PC-9 (cell line): ENCODE data around the gene RRP7A. TPM values are rescaled to one million over a fixed set of nuclear protein-coding genes. Genes with fewer than 3 reads are reported as not detected.
"Not testable (repeated sequence)": the region's sequence is repeated elsewhere in the genome, so short reads cannot be mapped to it uniquely, and the experiment has no call there.

Experiments
- BruUV-seq: library from RNA; stranded (reverse); fragments of 400-500 nt; replicated peaks from 2 replicates; lab custom pipeline; 2021; lab: Mats Ljungman, UMichigan
- CTCF ChIA-PET: fragments of 300-600 bp; sonication (Branson Sonifier 250); formaldehyde crosslinking; loops from one replicate; lab custom pipeline; 2022; ENCODE audit warnings: antibody characterized with exemption; lab: Charles Lee
- POLR2A ChIA-PET: fragments of 300-600 bp; sonication (Branson Sonifier 250); formaldehyde crosslinking; loops from one replicate; lab custom pipeline; 2022; ENCODE audit warnings: antibody characterized with exemption; ENCODE audit not compliant: unreplicated experiment; lab: Charles Lee
- DNase-seq, 2 experiments: peaks; one replicate each; pipeline versions ENCODE4 v3.0.0 to v3.0.0-alpha.2; 2015 to 2022; ENCODE audit warnings: mixed read lengths in 1 of 2
- H2AFZ ChIP-seq: fragments of 200-600 bp; sonication (generic); 2 replicates; pipeline ENCODE4 v1.8.1; 2017; ENCODE audit warnings: antibody characterized with exemption
- H3F3A ChIP-seq: fragments of 200-600 bp; sonication (generic); 2 replicates; pipeline ENCODE4 v1.8.1; 2017; ENCODE audit warnings: antibody characterized with exemption, mild to moderate bottlenecking, low read depth; ENCODE audit not compliant: insufficient read depth
- H3K27ac ChIP-seq: fragments of 200-600 bp; sonication (generic); 2 replicates; pipeline ENCODE4 v1.6.1; 2016; ENCODE audit warnings: mixed run types
- H3K27me3 ChIP-seq: fragments of 200-600 bp; sonication (generic); 2 replicates; pipeline ENCODE4 v1.6.1; 2016; ENCODE audit warnings: low read depth, mixed run types; ENCODE audit not compliant: insufficient read depth
- H3K36me3 ChIP-seq: fragments of 200-600 bp; sonication (generic); 2 replicates; pipeline ENCODE4 v1.6.1; 2016; ENCODE audit warnings: low read depth, mixed run types
- H3K4me1 ChIP-seq: fragments of 200-600 bp; sonication (generic); replicated peaks from 2 replicates; pipeline ENCODE4 v1.6.1; 2016; ENCODE audit warnings: mixed run types; ENCODE audit not compliant: insufficient read depth
- H3K4me2 ChIP-seq: fragments of 200-600 bp; sonication (generic); 2 replicates; pipeline ENCODE4 v1.6.1; 2017; ENCODE audit warnings: mixed run types
- H3K4me3 ChIP-seq: fragments of 200-600 bp; sonication (generic); 2 replicates; pipeline ENCODE4 v1.6.1; 2016; ENCODE audit warnings: mixed run types
- H3K79me2 ChIP-seq: fragments of 200-600 bp; sonication (generic); 2 replicates; pipeline ENCODE4 v1.6.1; 2017; ENCODE audit warnings: low read depth, mixed run types
- H3K9me2 ChIP-seq: fragments of 200-600 bp; sonication (generic); 2 replicates; pipeline ENCODE4 v1.8.1; 2017; ENCODE audit warnings: mild to moderate bottlenecking; ENCODE audit not compliant: insufficient read depth
- H3K9me3 ChIP-seq: fragments of 200-600 bp; sonication (generic); 2 replicates; pipeline ENCODE4 v1.8.1; 2016; ENCODE audit warnings: low read depth; ENCODE audit not compliant: insufficient read depth
- H4K20me1 ChIP-seq: fragments of 200-600 bp; sonication (generic); 2 replicates; pipeline ENCODE4 v1.8.1; 2017; ENCODE audit not compliant: insufficient read depth
- EZH2 ChIP-seq: fragments of 200-600 bp; sonication (generic); IDR thresholded peaks from 2 replicates; pipeline ENCODE4 v1.8.0; 2017; ENCODE audit warnings: antibody characterized with exemption, low read depth
- intact Hi-C: fragments of 100-400 bp; cut with micrococcal nuclease; formaldehyde crosslinking; loops from one replicate; pipeline ENCODE4 v1.10.0; 2022; ENCODE audit not compliant: unreplicated experiment
- total RNA-seq: library from RNA; stranded (reverse); gene quantifications from 2 replicates; pipeline ENCODE4 v1.2.3, GENCODE V29; 2021
- TF ChIP-seq, protein P1 (sequence below): fragments of 200-600 bp; sonication (generic); conservative IDR thresholded peaks from 2 replicates; pipeline ENCODE4 v1.6.1; 2017; ENCODE audit warnings: mixed run types, antibody characterized with exemption, mild to moderate bottlenecking, moderate library complexity

RRP7A gene
- total RNA-seq, 1 experiment from 2014 or later: 56.6 TPM

DNA sequence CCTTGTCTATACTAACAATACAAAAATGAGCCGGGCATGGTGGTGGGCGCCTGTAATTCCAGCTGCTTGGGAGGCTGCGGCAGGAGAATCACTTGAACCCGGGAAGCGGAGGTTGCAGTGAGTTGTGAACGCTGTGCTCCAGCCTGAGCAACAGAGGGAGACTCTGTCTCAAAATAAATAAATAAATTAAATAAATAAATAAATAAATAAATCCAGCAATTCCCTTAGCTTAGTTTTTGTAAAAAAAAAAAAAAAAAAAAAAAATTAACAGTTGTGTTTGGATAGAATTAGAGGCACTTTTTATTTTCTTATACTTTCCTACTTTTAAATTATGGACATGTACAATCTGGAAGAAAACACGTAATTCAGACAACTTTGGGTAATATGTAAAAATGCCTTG lies 2.5 kb downstream of the RRP7A start:
- H3K9me3 ChIP-seq, H2AFZ ChIP-seq, H3K4me2 ChIP-seq, H3K4me3 ChIP-seq, H3K4me1 ChIP-seq, BruUV-seq, H3K27me3 ChIP-seq, DNase-seq, intact Hi-C loops, H3K27ac ChIP-seq, H3K9me2 ChIP-seq: not testable (repeated sequence)
- Histone ChIP-seq H3F3A (peaks cover 18% of the 10 kb centered on the region; the same call in 1 of the 2 replicates), H3K36me3 (peaks cover 16% of the 10 kb centered on the region), H4K20me1 (peaks cover 13% of the 10 kb centered on the region; the same call in 1 of the 2 replicates), H3K79me2 (peaks cover 32% of the 10 kb centered on the region)
- ChIA-PET POLR2A (interaction anchor here (0.7 kb wide), 1 partner anchor 97 kb away, joined by 10 read pairs; no protein-coding TSS in a partner anchor), CTCF (interaction anchor here (0.6 kb wide), 1 partner anchor 35 kb away, joined by 4 read pairs; no protein-coding TSS in a partner anchor)

DNA sequence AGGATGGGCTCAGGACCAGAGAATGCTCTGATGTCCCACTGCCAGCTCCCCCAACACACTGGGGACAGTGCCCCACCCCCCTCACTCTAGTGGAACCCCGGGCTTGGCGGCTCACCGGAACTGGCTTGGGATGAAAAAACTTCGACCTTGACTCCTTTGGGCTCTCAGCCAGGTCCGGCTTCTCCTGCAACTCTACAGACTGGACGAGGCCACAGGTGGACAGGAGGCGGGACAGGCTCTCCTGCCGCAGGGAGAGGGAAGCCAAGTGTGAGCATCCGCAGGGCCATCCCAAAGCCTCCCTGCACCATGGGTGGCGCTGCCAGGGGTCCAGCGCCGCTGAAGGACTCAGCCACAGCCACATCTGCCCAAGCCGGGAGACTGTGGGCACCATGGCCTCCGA lies 3.7 kb downstream of the RRP7A start:
- Histone ChIP-seq H4K20me1 (peaks cover 14% of the 10 kb centered on the region; the same call in 1 of the 2 replicates), H3K27ac (no peak overlapping the region), H3K4me3 (no peak overlapping the region), H3K27me3 (no peaks in the 10 kb centered on the region), H2AFZ (no peak overlapping the region), H3K4me1 (peaks cover 7% of the 10 kb centered on the region; the same call in 1 of the 2 replicates), H3K9me2 (no peaks in the 10 kb centered on the region), H3K9me3 (no peaks in the 10 kb centered on the region), H3K36me3 (peaks cover 16% of the 10 kb centered on the region), H3K79me2 (peaks cover 32% of the 10 kb centered on the region), H3F3A (peaks cover 27% of the 10 kb centered on the region; the same call in 1 of the 2 replicates), H3K4me2 (no peak overlapping the region)
- DNase-seq: no peak
- ChIA-PET CTCF (no interaction called here), POLR2A (no interaction called here)
- intact Hi-C loops: no loop called here
- no peak for TF ChIP-seq EZH2
- TF ChIP-seq, protein P1, sequence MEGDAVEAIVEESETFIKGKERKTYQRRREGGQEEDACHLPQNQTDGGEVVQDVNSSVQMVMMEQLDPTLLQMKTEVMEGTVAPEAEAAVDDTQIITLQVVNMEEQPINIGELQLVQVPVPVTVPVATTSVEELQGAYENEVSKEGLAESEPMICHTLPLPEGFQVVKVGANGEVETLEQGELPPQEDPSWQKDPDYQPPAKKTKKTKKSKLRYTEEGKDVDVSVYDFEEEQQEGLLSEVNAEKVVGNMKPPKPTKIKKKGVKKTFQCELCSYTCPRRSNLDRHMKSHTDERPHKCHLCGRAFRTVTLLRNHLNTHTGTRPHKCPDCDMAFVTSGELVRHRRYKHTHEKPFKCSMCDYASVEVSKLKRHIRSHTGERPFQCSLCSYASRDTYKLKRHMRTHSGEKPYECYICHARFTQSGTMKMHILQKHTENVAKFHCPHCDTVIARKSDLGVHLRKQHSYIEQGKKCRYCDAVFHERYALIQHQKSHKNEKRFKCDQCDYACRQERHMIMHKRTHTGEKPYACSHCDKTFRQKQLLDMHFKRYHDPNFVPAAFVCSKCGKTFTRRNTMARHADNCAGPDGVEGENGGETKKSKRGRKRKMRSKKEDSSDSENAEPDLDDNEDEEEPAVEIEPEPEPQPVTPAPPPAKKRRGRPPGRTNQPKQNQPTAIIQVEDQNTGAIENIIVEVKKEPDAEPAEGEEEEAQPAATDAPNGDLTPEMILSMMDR: no peak
- no TSS peak for BruUV-seq

DNA sequence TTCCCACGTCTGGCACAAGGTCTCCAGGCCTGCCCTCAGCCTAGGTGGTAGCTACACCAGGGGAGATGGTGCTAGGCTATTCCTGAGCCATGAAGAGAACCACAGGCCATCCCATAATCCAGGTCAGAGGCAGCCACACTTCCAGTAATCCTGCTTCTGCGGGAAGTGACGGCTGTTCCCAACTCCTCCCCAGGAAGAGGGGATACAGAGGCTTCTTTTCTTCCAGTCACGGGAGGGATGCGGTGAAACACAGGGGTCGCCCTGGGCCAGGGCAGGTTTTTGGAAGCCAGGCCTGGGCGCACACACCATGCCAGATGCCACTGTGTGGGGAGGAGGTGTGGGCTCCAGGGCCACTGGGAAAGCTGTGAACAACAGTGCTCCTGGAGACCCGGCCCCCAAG lies 4.3 kb downstream of the RRP7A start:
- not testable (repeated sequence) for H3K27ac ChIP-seq, H3K27me3 ChIP-seq, BruUV-seq

DNA sequence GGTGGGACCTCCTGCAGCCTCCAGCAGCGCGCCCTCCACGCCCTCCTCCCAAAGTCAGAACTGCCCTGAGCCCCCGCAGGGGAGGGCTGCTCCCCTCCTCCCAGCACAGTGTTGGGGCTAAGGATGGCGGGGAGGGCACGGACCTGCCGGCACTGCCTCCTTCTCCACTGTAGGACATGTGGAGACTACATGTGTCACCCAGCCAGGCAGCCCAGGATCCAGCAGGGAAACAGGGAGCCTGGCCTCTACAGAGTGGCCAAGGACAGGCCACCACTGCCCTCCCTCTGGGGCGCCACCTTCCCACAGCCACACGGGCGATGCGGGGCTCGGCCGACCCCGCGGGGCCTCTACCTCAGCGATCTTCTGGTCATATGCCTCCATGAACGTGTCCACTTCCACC lies 5.3 kb downstream of the RRP7A start:
- POLR2A ChIA-PET, CTCF ChIA-PET: not testable (repeated sequence)
- H3K36me3 ChIP-seq: peaks cover 16% of the 10 kb centered on the region

More for the DNA sequence above, 4.3 kb downstream of the RRP7A start:
- H2AFZ ChIP-seq, POLR2A ChIA-PET, DNase-seq, H3K9me2 ChIP-seq, intact Hi-C loops, H3K4me3 ChIP-seq, H3K9me3 ChIP-seq, H3K4me1 ChIP-seq, CTCF ChIA-PET, H3K4me2 ChIP-seq: not testable (repeated sequence)
- peaks cover 32% of the 10 kb centered on the region for H3K79me2 ChIP-seq
- H3K36me3 ChIP-seq: peaks cover 16% of the 10 kb centered on the region
- H3F3A ChIP-seq: peaks cover 33% of the 10 kb centered on the region; the same call in 1 of the 2 replicates
- H4K20me1 ChIP-seq: peaks cover 17% of the 10 kb centered on the region; the same call in 1 of the 2 replicates

More for the DNA sequence above, 5.3 kb downstream of the RRP7A start:
- H3K27ac ChIP-seq, H2AFZ ChIP-seq, H3K4me1 ChIP-seq, H3K9me3 ChIP-seq, H3K27me3 ChIP-seq, BruUV-seq, intact Hi-C loops, H3K4me2 ChIP-seq, DNase-seq, H3K9me2 ChIP-seq, H3K4me3 ChIP-seq: not testable (repeated sequence)
- peaks cover 17% of the 10 kb centered on the region; the same call in 1 of the 2 replicates for H4K20me1 ChIP-seq
- H3F3A ChIP-seq: peaks cover 37% of the 10 kb centered on the region; the same call in 1 of the 2 replicates
- H3K79me2 ChIP-seq: peaks cover 30% of the 10 kb centered on the region
